ENCODE data around the gene HDLBP. TPM values are rescaled to one million over a fixed set of nuclear protein-coding genes. Genes with fewer than 3 reads are reported as not detected.

HDLBP gene
- total RNA-seq, 2 experiments from 2014 or later = 259 to 266 TPM

GRCh38 chr2:241254904-241255351, 60.5 kb downstream of the HDLBP start:
- ATAC-seq (no peak), DNase-seq (no peak)
- no peaks in the 10 kb centered on the region for H3K9me3 Mint-ChIP-seq
- no peak overlapping the region for H3K27ac Mint-ChIP-seq
- ChIA-PET POLR2A (no interaction called here), CTCF (no interaction called here)
- intact Hi-C loops (cut with micrococcal nuclease) = no loop called here
- peaks cover 52% of the 10 kb centered on the region for H3K36me3 Mint-ChIP-seq (ENCODE audit: low read depth)
- H3K27me3 Mint-ChIP-seq = no peaks in the 10 kb centered on the region
- no peak overlapping the region for H3K4me3 Mint-ChIP-seq
- TF ChIP-seq CTCF (IDR thresholded peaks at IDR 0.05) = no peak
- H3K4me1 Mint-ChIP-seq (ENCODE audit: low read depth) = peaks cover 6% of the 10 kb centered on the region

- ChIA-PET CTCF (no interaction called here), POLR2A (interaction anchor here (1.1 kb wide), 1 partner anchor 28 kb away, joined by 3 read pairs; no protein-coding TSS in a partner anchor)
- Mint-ChIP-seq H3K4me1 (ENCODE audit: low read depth) (peaks cover 2% of the 10 kb centered on the region), H3K27me3 (no peaks in the 10 kb centered on the region), H3K9me3 (no peaks in the 10 kb centered on the region), H3K36me3 (ENCODE audit: low read depth) (peaks cover 67% of the 10 kb centered on the region), H3K27ac (no peak overlapping the region), H3K4me3 (no peak overlapping the region)
- DNase-seq (no peak), ATAC-seq (no peak)
- TF ChIP-seq CTCF (IDR thresholded peaks at IDR 0.05) = no peak
- intact Hi-C loops (cut with micrococcal nuclease) = no loop called here
Measured at GRCh38 chr2:241252778-241253475, 62.5 kb downstream of the HDLBP start.

GRCh38 chr2:241249654-241250053, 65.8 kb downstream of the HDLBP start:
- POLR2A ChIA-PET = interaction anchor here (1.0 kb wide), 1 partner anchor 23 kb away, joined by 3 read pairs; no protein-coding TSS in a partner anchor
- TF ChIP-seq CTCF (IDR thresholded peaks at IDR 0.05) = no peak
- DNase-seq = no peak
- intact Hi-C loops (cut with micrococcal nuclease) = no loop called here
- ATAC-seq = no peak
- no peaks in the 10 kb centered on the region for H3K27me3 Mint-ChIP-seq
- H3K27ac Mint-ChIP-seq = no peak overlapping the region
- CTCF ChIA-PET = no interaction called here
- no peaks in the 10 kb centered on the region for H3K4me1 Mint-ChIP-seq (ENCODE audit: low read depth)
- H3K4me3 Mint-ChIP-seq = no peak overlapping the region
- peaks cover 64% of the 10 kb centered on the region for H3K36me3 Mint-ChIP-seq (ENCODE audit: low read depth)
- H3K9me3 Mint-ChIP-seq = no peaks in the 10 kb centered on the region

- no peak for ATAC-seq
- ChIA-PET POLR2A (no interaction called here), CTCF (interaction anchor here (0.9 kb wide), 1 partner anchor 398 kb away, joined by 3 read pairs; no protein-coding TSS in a partner anchor)
- intact Hi-C loops (cut with micrococcal nuclease) = no loop called here
- DNase-seq = no peak
- Mint-ChIP-seq H3K4me1 (ENCODE audit: low read depth) (no peaks in the 10 kb centered on the region), H3K27me3 (no peaks in the 10 kb centered on the region), H3K36me3 (ENCODE audit: low read depth) (peaks cover 68% of the 10 kb centered on the region), H3K4me3 (no peak overlapping the region), H3K9me3 (no peaks in the 10 kb centered on the region), H3K27ac (no peak overlapping the region)
- no peak for TF ChIP-seq CTCF (IDR thresholded peaks at IDR 0.05)
Measured at GRCh38 chr2:241248897-241249296, 66.6 kb downstream of the HDLBP start.

- Mint-ChIP-seq H3K27me3 (no peaks in the 10 kb centered on the region), H3K9me3 (no peaks in the 10 kb centered on the region), H3K4me1 (ENCODE audit: low read depth) (no peaks in the 10 kb centered on the region), H3K36me3 (ENCODE audit: low read depth) (peaks cover 68% of the 10 kb centered on the region), H3K4me3 (no peak overlapping the region), H3K27ac (no peak overlapping the region)
- POLR2A ChIA-PET = no interaction called here
- intact Hi-C loops (cut with micrococcal nuclease) = no loop called here
- ATAC-seq = no peak
- no peak for DNase-seq
- CTCF ChIA-PET = interaction anchor here (0.9 kb wide), 1 partner anchor 397 kb away, joined by 3 read pairs; no protein-coding TSS in a partner anchor
- no peak for TF ChIP-seq CTCF (IDR thresholded peaks at IDR 0.05)
Measured at GRCh38 chr2:241248289-241248688, 67.2 kb downstream of the HDLBP start.

All from activated CD8-positive, alpha-beta T cell treated with anti-CD3 and anti-CD28 coated beads for 36 hours (primary cell).